Loucy (cell line): ENCODE measurements around the gene DNM3.

Source experiments
- CTCF ChIP-seq: fragments of 200-600 bp; sonication (generic); conservative IDR thresholded peaks from 2 replicates; pipeline ENCODE4 v1.5.1; 2014; ENCODE audit warnings: mild to moderate bottlenecking, antibody characterized with exemption, low read length
- EZH2phosphoT487 ChIP-seq: fragments of 200-600 bp; IDR thresholded peaks from 2 replicates; pipeline ENCODE4 v1.6.1; 2018; ENCODE audit warnings: antibody characterized with exemption, mild to moderate bottlenecking, moderate library complexity, borderline replicate concordance

- TF ChIP-seq CTCF (no peak), EZH2phosphoT487 (no peak)
Measured at GRCh38 chr1:172322219-172323061, 481.1 kb downstream of the DNM3 start.
